ENCODE results near the gene SALL3. TPM values are rescaled to one million over a fixed set of nuclear protein-coding genes. Genes with fewer than 3 reads are reported as not detected.

SALL3 gene
- total and polyA plus RNA-seq, 2 donors (not counting 3 experiments of a cell fraction or from before 2014, with no cell fraction given): not detected

GRCh38 chr18:78981989-78982620 is 2.5 kb downstream of the SALL3 start:
- no peak overlapping the region for H3K9ac ChIP-seq (replicated peaks; ENCODE audit: extremely low read depth, insufficient read depth, low read length)
- no peaks in the 10 kb centered on the region for H4K20me1 ChIP-seq (replicated peaks; ENCODE audit: control insufficient read depth, extremely low read depth, insufficient read depth, low read length)
- TF ChIP-seq CTCF (IDR thresholded peaks at IDR 0.05; ENCODE audit: extremely low read depth in 1 of 2, insufficient read depth in 1 of 2, low read depth in 1 of 2, low read length in 2 of 2): no peak
- no peak for TF ChIP-seq POLR2A (IDR thresholded peaks at IDR 0.05; ENCODE audit: low read depth, low read length)
- no peak for TF ChIP-seq GATA2 (IDR thresholded peaks at IDR 0.05; ENCODE audit: insufficient read depth, insufficient read length, low read depth, low read length)
- peaks cover 53 to 86% of the 10 kb centered on the region in 2 experiments for H3K27me3 ChIP-seq (ENCODE audit: control insufficient read depth in 2 of 2, insufficient read depth in 2 of 2, low read length in 2 of 2)
- dilution Hi-C loops (cut with MboI; ENCODE audit: extremely low pct_ligation_motif_present, low sequenced_read_pairs): no loop called here
- H2AFZ ChIP-seq (ENCODE audit: low read depth, low read length): no peak overlapping the region
- H3K36me3 ChIP-seq (ENCODE audit: control insufficient read depth in 2 of 2, extremely low read depth in 1 of 2, insufficient read depth in 2 of 2, low read length in 2 of 2): no peaks in the 10 kb centered on the region
- H3K9me3 ChIP-seq (replicated peaks; ENCODE audit: control insufficient read depth, insufficient read depth, low read length): no peaks in the 10 kb centered on the region
- no TSS peak for BruUV-seq (replicated peaks)
- H3K9me1 ChIP-seq (replicated peaks; ENCODE audit: control insufficient read depth, extremely low read depth, insufficient read depth, low read length): no peaks in the 10 kb centered on the region
- intact Hi-C loops (cut with micrococcal nuclease): loop anchor here (10.0 kb wide), 1 partner anchor 83 kb away; the partner anchor contains the start of gene ATP9B
- no peaks in the 10 kb centered on the region for H3K4me1 ChIP-seq (ENCODE audit: control insufficient read depth, extremely low read depth, insufficient read depth, low read length)
- DNase-seq (ENCODE audit: low read depth, low spot score): no peak
- H3K79me2 ChIP-seq (ENCODE audit: control insufficient read depth, insufficient read depth, low read length): no peaks in the 10 kb centered on the region
- POLR2A ChIA-PET: no interaction called here
- no peak for FAIRE-seq
- H3K4me3 ChIP-seq (replicated peaks in 1 of 3; ENCODE audit: insufficient read depth in 1 of 3, low read depth in 1 of 3, low read length in 3 of 3): no peak overlapping the region
- H3K4me2 ChIP-seq (ENCODE audit: insufficient read depth, low read length): no peak overlapping the region
- CTCF ChIA-PET: no interaction called here
- H3K27ac ChIP-seq (ENCODE audit: insufficient read depth, low read depth, low read length): no peak overlapping the region

- CTCF ChIA-PET: no interaction called here
- BruUV-seq (replicated peaks): no TSS peak
Observed at GRCh38 chr18:78983512-78983911, 3.9 kb downstream of the SALL3 start.

More at GRCh38 chr18:78983512-78983911, 3.9 kb downstream of the SALL3 start:
- no peak overlapping the region for H3K27ac ChIP-seq (ENCODE audit: insufficient read depth, low read depth, low read length)
- H3K4me2 ChIP-seq (ENCODE audit: insufficient read depth, low read length): no peak overlapping the region
- no peaks in the 10 kb centered on the region for H3K36me3 ChIP-seq (ENCODE audit: control insufficient read depth in 2 of 2, extremely low read depth in 1 of 2, insufficient read depth in 2 of 2, low read length in 2 of 2)
- dilution Hi-C loops (cut with MboI; ENCODE audit: extremely low pct_ligation_motif_present, low sequenced_read_pairs) (no loop called here), intact Hi-C loops (cut with micrococcal nuclease) (loop anchor here (10.0 kb wide), 1 partner anchor 81 kb away; the partner anchor contains the start of gene ATP9B)
- POLR2A ChIA-PET: no interaction called here
- TF ChIP-seq POLR2AphosphoS5 (IDR thresholded peaks at IDR 0.05; ENCODE audit: insufficient read depth, low read depth, low read length): no peak
- no peak for TF ChIP-seq MYC (IDR thresholded peaks at IDR 0.05; ENCODE audit: low read depth, low read length)
- no peak for TF ChIP-seq POLR2A (IDR thresholded peaks at IDR 0.05; ENCODE audit: low read depth, low read length)
- TF ChIP-seq GATA2 (IDR thresholded peaks at IDR 0.05; ENCODE audit: insufficient read depth, insufficient read length, low read depth, low read length): no peak
- no peak for TF ChIP-seq EZH2 (IDR thresholded peaks at IDR 0.05; ENCODE audit: borderline replicate concordance, low read depth, low read length, severe bottlenecking)
- TF ChIP-seq MAX (IDR thresholded peaks at IDR 0.05; ENCODE audit: insufficient read depth, insufficient read length): no peak
- no peak for TF ChIP-seq CTCF (IDR thresholded peaks at IDR 0.05; ENCODE audit: extremely low read depth in 1 of 2, insufficient read depth in 1 of 2, low read depth in 1 of 2, low read length in 2 of 2)
- FAIRE-seq (no peak), DNase-seq (ENCODE audit: low read depth, low spot score) (no peak)
- H3K4me3 ChIP-seq (replicated peaks in 1 of 3; ENCODE audit: insufficient read depth in 1 of 3, low read depth in 1 of 3, low read length in 3 of 3): no peak overlapping the region
- H3K9me3 ChIP-seq (replicated peaks; ENCODE audit: control insufficient read depth, insufficient read depth, low read length): no peaks in the 10 kb centered on the region
- H3K9ac ChIP-seq (replicated peaks; ENCODE audit: extremely low read depth, insufficient read depth, low read length): no peak overlapping the region
- H2AFZ ChIP-seq (ENCODE audit: low read depth, low read length): no peak overlapping the region
- peaks cover 42 to 80% of the 10 kb centered on the region in 2 experiments for H3K27me3 ChIP-seq (ENCODE audit: control insufficient read depth in 2 of 2, insufficient read depth in 2 of 2, low read length in 2 of 2)
- no peaks in the 10 kb centered on the region for H4K20me1 ChIP-seq (replicated peaks; ENCODE audit: control insufficient read depth, extremely low read depth, insufficient read depth, low read length)
- no peaks in the 10 kb centered on the region for H3K79me2 ChIP-seq (ENCODE audit: control insufficient read depth, insufficient read depth, low read length)
- no peaks in the 10 kb centered on the region for H3K4me1 ChIP-seq (ENCODE audit: control insufficient read depth, extremely low read depth, insufficient read depth, low read length)
- no peaks in the 10 kb centered on the region for H3K9me1 ChIP-seq (replicated peaks; ENCODE audit: control insufficient read depth, extremely low read depth, insufficient read depth, low read length)

Measured in endothelial cell of umbilical vein (primary cell).